Retinal pigment epithelial cell (primary cell): ENCODE measurements around the gene SLC24A4.
A peak's percentile ranks its signal among the peaks of the same experiment; 100 is the strongest.

Experiments
- DNase-seq: peaks from one replicate; pipeline ENCODE4 v3.0.0-alpha.2; 2010; ENCODE audit warnings: low read depth
- H3K4me3 ChIP-seq: 2 replicates; pipeline ENCODE4 v1.5.1; 2011; ENCODE audit warnings: mild to moderate bottlenecking, low read length, control low read depth, moderate library complexity
- CTCF ChIP-seq: conservative IDR thresholded peaks from 2 replicates; pipeline ENCODE4 v1.5.1; 2011; ENCODE audit warnings: low read depth, low read length, control low read depth, inconsistent platforms

Gene SLC24A4

GRCh38 chr14:92416544-92416943 lies 93.6 kb downstream of the SLC24A4 start:
- no peak overlapping the region for H3K4me3 ChIP-seq
- TF ChIP-seq CTCF = no peak
- no peak for DNase-seq

- no peak for TF ChIP-seq CTCF
- no peak overlapping the region for H3K4me3 ChIP-seq
- no peak for DNase-seq
These were observed 94.8 kb downstream of the SLC24A4 start for GRCh38 chr14:92417759-92418158.

GRCh38 chr14:92421751-92422150 lies 98.8 kb downstream of the SLC24A4 start:
- H3K4me3 ChIP-seq = no peak overlapping the region
- no peak for DNase-seq
- no peak for TF ChIP-seq CTCF

- no peak for DNase-seq
These were observed 102.1 kb downstream of the SLC24A4 start for GRCh38 chr14:92425101-92425500.

GRCh38 chr14:92426237-92426636 lies 103.3 kb downstream of the SLC24A4 start:
- no peak for TF ChIP-seq CTCF
- DNase-seq = peak; percentile 48

More at GRCh38 chr14:92425101-92425500, 102.1 kb downstream of the SLC24A4 start:
- no peak for TF ChIP-seq CTCF
- no peak overlapping the region for H3K4me3 ChIP-seq

GRCh38 chr14:92427096-92427495 lies 104.1 kb downstream of the SLC24A4 start:
- no peak for DNase-seq

More at GRCh38 chr14:92426237-92426636, 103.3 kb downstream of the SLC24A4 start:
- no peak overlapping the region for H3K4me3 ChIP-seq

More at GRCh38 chr14:92427096-92427495, 104.1 kb downstream of the SLC24A4 start:
- TF ChIP-seq CTCF = no peak
- H3K4me3 ChIP-seq = no peak overlapping the region
